HUES6 (cell line): ENCODE results near the gene PPT1.

Experiments used
- H3K27ac ChIP-seq: 2 replicates; pipeline ENCODE4 v1.7.0; 2013; ENCODE audit warnings: low read depth, mild to moderate bottlenecking, low read length, inconsistent platforms
- H3K27me3 ChIP-seq: 2 replicates; pipeline ENCODE4 v1.6.1; 2013; ENCODE audit warnings: low read length; ENCODE audit not compliant: control insufficient read depth, insufficient read depth
- H3K36me3 ChIP-seq: 2 replicates; pipeline ENCODE4 v1.6.1; 2013; ENCODE audit warnings: low read length; ENCODE audit not compliant: control insufficient read depth, insufficient read depth
- H3K4me1 ChIP-seq: 2 replicates; pipeline ENCODE4 v1.6.1; 2013; ENCODE audit warnings: low read length; ENCODE audit not compliant: control insufficient read depth, insufficient read depth
- H3K4me3 ChIP-seq: 2 replicates; pipeline ENCODE4 v1.5.1; 2013; ENCODE audit warnings: low read depth, low read length
- H3K9ac ChIP-seq: one replicate; pipeline ENCODE4 v1.6.1; 2013; ENCODE audit warnings: mild to moderate bottlenecking, low read length
- H3K9me3 ChIP-seq: 2 replicates; pipeline ENCODE4 v1.6.1; 2013; ENCODE audit warnings: low read depth, low read length; ENCODE audit not compliant: control insufficient read depth, insufficient read depth

Gene PPT1

DNA sequence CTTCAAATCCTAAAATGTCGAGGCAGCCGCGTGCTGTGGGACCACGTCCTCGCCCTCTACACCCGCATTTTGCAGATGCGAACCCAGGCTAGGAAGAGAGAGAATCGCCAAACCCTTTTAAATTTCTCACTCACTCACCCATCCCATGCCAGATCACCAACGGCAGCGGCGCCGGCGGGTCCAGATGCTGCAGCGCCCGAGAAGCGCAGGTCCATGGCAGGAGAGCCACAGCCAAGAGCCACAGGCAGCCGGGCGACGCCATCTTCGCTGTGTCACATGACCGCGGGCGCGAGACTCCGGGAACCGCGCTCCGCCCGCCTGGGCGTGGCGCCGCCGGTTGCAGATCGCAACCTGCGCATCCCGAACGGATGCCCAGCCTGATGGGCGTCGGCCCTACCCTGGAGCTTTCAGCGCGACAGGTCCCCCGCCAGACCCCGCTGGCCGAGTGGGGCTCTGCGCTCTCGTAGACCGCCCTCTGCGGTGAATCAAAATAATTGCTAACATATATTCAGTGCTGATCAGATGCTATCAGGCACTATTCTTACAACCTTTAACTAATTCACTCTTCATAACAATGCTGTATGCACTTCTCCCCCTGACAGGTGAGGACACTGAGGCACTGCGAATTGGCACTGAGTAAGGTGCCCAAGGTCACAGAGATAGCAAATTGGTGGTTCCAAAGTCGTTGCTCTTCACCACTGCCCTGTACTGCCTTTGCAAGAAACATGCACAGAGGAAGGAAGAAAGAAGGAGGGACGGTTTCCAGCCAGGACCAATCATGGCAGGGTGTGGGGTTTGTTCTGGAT, at the start of gene PPT1:
TSS of gene PPT1 (minus strand) at position 276 of the 806 bp plus-strand sequence. CDS start at position 262, 14 bp downstream.
- Histone ChIP-seq H3K9me3 (no peaks in the 10 kb centered on the region; the same call in 1 of the 2 replicates), H3K27me3 (no peaks in the 10 kb centered on the region; the same call in none of the 2 replicates), H3K4me1 (peaks cover 9% of the 10 kb centered on the region; the same call in 1 of the 2 replicates), H3K27ac (no peak within 1 kb of the TSS), H3K36me3 (peaks cover 2% of the 10 kb centered on the region), H3K4me3 (peak within 1 kb of the TSS; percentile 84), H3K9ac (peak within 1 kb of the TSS; percentile 88)

DNA sequence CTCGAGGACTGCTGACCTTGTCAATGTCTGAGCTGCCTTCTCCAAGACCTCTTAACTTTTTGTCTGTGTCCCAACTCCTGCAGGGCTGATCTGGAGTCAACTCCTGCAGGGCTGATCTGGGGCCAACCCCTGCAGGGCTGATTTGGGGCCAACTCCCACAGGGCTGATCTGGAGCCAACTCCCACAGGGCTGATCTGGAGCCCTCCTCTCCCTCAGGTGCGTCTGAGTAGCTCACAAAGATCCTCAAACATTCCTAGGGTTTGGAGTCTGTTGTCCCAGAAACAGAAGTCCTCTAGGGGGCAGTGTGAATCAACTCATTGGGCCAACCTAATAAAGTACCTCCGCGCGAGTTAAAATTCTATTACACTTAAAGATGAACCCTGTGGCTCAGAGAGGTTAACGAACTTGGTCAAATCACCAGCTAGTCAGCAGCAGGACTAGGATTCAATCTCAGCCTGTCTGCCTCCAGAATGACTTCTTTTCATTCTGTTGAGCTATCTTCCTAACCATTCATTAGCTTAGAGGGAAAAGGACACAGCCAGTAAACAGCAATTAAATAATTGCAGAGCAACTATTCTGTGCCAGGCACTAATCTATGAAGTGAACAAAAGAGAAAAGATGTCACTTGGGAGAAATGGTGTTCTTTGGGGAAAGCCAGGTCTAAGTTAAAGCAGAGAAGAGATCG, 47.0 kb upstream of the PPT1 start:
- no peak overlapping the region for H3K9ac ChIP-seq
- H3K9me3 ChIP-seq, result no peaks in the 10 kb centered on the region
- H3K36me3 ChIP-seq, result no peaks in the 10 kb centered on the region
- no peak overlapping the region for H3K27ac ChIP-seq
- H3K4me3 ChIP-seq, result no peak overlapping the region
- peaks cover 38% of the 10 kb centered on the region for H3K27me3 ChIP-seq
- H3K4me1 ChIP-seq, result peaks cover 10% of the 10 kb centered on the region; the same call in 1 of the 2 replicates

DNA sequence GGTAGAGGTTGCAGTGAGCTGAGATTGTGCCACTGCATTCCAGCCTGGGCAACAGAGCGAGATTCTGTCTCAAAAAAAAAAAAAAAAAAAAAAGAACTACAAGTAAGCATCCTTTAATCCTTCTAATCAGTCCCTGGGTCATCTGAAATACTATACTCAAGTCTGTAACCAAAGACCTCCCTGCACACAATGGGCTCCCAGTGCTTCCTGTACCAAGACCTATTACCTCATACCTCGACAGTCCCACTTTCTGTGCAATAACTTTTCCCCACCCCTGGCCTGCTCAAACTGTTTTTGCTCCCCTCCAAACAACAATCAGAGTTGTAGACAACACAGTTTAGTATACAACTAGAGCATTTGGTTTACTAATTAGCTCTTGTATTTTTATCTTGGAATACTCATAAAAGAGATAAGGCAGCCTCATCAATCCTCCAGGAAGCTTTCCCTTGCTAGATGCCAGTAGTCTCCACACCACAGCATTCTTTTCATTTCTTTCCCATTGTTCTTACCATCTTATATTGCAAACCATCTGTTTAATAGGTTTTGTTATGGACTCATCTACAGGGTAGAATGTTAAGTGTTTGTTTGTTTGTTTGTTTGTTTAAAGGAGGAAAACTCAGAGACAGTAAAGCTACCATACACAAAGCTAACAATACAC, 45.0 kb upstream of the PPT1 start:
- H3K9ac ChIP-seq, result no peak overlapping the region
- H3K4me3 ChIP-seq, result no peak overlapping the region
- peaks cover 28% of the 10 kb centered on the region for H3K27me3 ChIP-seq
- no peak overlapping the region for H3K27ac ChIP-seq
- H3K4me1 ChIP-seq, result peaks cover 10% of the 10 kb centered on the region; the same call in 1 of the 2 replicates
- H3K36me3 ChIP-seq, result no peaks in the 10 kb centered on the region
- H3K9me3 ChIP-seq, result no peaks in the 10 kb centered on the region

DNA sequence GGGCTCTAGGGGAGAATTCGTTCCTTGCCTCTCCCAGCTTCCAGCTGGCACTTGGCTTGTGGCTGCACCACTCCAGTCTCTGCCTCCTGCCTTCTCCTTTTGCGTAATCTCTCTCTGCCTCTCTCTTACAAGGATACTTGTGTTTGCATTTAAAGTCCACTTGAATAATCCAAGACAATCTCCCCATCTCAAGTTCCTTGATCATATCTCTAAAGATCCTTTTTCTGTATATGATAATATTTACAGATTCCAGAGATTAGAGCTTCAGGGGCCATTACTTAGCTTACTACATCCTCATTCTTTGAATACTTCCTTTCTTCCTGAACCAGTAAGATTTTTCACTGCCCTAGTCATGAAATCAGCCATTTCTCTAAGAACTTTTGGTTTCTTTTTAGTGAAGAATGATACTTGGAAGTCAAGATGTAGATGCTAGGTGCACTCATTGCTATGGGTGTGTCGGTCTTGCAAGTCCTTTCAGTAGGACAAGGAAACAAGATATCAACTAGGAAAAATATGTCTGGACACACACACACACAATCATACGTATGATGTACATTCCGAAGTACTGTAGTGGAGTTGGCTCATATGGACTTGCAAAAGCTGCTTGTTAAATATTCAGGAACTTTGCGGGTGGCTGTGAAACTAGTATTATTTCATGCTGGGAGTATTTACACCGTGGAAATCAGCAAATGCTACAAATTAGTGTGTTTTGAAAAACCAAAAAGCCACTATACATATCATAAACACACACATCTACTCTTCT, 43.3 kb upstream of the PPT1 start:
- no peaks in the 10 kb centered on the region for H3K36me3 ChIP-seq
- H3K27ac ChIP-seq, result no peak overlapping the region
- H3K4me1 ChIP-seq, result peaks cover 10% of the 10 kb centered on the region; the same call in 1 of the 2 replicates
- H3K4me3 ChIP-seq, result no peak overlapping the region
- peaks cover 13% of the 10 kb centered on the region for H3K27me3 ChIP-seq
- H3K9me3 ChIP-seq, result no peaks in the 10 kb centered on the region
- H3K9ac ChIP-seq, result no peak overlapping the region

DNA sequence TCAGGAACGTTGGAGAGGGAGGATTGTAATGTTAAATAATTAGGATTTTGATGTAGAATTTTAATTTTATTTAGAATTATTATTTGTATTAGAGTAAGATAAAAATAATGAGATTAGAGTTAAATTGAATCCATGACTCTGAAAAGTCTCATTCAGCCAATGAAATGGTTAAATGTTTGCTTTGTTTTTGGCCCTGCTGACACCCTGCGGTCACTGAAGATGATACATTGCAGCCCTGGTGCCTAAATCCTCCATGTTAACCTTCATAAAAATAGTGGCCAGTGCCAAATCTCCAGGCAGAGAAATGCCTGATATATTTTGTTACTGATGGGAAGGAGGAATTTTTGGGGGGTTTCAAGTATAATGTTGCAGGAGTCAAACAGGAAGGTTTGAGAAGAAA, 36.8 kb upstream of the PPT1 start:
- Histone ChIP-seq H3K4me1 (no peaks in the 10 kb centered on the region), H3K27me3 (no peaks in the 10 kb centered on the region), H3K27ac (no peak overlapping the region), H3K4me3 (no peak overlapping the region), H3K9me3 (no peaks in the 10 kb centered on the region), H3K9ac (no peak overlapping the region), H3K36me3 (no peaks in the 10 kb centered on the region)

DNA sequence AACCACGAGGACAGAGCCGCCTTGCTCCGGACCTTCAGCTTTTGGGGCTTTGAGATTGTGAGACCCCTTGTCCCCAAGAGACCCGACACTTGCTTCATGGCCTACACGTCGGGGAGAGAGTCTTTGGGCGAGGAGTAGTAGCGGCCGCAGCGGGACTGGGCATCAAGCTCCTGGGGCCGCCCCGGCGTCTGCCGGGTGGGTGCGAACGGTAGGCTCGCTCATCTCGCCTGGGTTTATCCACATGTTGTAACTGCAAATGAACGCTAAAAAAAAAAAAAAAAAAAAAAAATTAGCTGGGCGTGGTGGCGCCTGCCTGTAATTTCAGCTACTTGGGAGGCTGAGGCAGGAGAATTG, 36.2 kb upstream of the PPT1 start:
- Histone ChIP-seq H3K9ac (no peak overlapping the region), H3K27me3 (no peaks in the 10 kb centered on the region), H3K27ac (no peak overlapping the region), H3K4me1 (no peaks in the 10 kb centered on the region), H3K4me3 (no peak overlapping the region), H3K9me3 (no peaks in the 10 kb centered on the region), H3K36me3 (no peaks in the 10 kb centered on the region)

DNA sequence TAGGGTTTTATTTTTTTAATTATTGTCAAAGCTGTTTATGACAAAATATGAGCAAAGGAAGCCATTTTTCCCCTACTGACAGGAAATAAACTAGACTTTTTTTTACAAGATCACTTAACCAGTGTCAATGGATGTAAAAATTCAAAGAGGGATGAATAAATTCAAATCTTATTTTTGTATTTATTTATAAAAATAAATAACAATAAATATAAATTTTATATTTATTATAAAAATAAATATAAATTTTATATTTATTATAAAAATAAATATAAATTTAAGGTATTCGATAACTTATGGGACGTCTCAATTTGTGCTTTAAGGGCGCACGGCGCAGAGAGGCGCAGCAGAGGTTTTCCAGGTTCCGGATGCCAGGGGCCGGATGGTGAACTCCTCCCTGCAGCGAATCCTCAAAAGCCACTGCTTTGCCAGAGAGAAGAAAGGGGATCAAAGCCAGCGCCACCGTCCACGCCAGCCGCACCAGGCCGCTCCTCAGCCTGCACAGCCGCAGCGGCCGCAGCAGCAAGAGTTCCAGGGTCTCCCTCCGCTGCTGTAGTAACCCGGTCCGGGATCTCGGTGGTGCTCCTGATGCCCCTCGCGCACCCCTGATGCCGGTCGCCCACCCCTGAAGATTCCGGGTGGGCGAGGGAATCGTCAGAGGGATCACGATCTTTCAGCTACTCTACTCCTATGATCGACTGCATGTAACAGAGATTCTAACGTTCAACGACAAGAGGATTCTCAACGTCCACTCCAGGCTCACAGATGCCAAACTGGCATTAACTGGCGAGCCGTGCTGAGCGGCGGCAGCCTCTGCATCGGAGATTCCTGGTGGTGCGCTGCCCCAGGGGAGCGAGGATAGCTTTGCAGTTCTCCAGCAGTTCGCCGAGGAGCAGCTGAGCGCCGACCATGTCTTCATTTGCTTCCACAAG, 35.6 kb upstream of the PPT1 start:
- Histone ChIP-seq H3K9ac (no peak overlapping the region), H3K4me3 (no peak overlapping the region), H3K36me3 (no peaks in the 10 kb centered on the region), H3K9me3 (no peaks in the 10 kb centered on the region), H3K27ac (no peak overlapping the region), H3K4me1 (no peaks in the 10 kb centered on the region), H3K27me3 (no peaks in the 10 kb centered on the region)

DNA sequence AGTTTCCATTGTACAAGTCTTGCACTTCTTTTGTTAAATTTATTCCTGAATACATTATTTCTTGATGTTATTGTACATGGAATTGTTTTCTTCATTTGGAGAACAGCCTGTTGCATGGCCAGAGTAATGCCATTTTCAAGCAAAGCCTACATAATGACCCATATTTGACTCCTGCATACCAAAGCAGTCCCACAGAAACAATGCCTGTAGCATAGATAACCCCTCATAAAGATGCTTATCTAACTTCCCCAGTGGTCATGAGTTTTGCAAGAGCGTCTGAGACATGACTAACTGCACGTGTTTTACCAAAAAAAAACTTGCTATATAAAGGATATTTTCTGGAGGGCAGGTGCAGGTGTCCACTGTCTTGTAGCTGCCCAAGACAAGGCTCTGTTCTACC, 33.8 kb upstream of the PPT1 start:
- no peaks in the 10 kb centered on the region for H3K27me3 ChIP-seq
- H3K9me3 ChIP-seq, result no peaks in the 10 kb centered on the region
- H3K9ac ChIP-seq, result no peak overlapping the region
- H3K4me3 ChIP-seq, result no peak overlapping the region
- no peaks in the 10 kb centered on the region for H3K36me3 ChIP-seq
- H3K4me1 ChIP-seq, result no peaks in the 10 kb centered on the region
- no peak overlapping the region for H3K27ac ChIP-seq

DNA sequence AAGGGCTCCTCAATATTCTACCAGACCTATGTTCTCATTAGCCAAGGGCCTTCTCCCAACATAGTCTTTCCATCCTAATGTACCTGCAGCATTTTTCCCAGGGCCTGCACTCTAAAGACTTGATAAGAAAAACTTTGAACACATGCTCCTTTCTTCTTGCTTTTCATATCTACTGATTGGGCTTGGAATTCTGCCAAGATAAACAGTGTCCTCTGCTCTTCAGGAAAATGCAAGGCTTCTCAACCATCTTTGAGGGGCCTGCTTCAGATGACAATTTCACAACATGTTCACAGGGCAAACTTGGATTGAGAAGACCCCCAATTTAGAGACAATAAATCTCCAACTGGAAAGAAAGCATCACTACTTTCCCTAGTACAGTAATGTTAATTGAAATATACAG, 25.8 kb upstream of the PPT1 start:
- H3K27ac ChIP-seq, result no peak overlapping the region
- H3K4me3 ChIP-seq, result no peak overlapping the region
- H3K9ac ChIP-seq, result no peak overlapping the region

DNA sequence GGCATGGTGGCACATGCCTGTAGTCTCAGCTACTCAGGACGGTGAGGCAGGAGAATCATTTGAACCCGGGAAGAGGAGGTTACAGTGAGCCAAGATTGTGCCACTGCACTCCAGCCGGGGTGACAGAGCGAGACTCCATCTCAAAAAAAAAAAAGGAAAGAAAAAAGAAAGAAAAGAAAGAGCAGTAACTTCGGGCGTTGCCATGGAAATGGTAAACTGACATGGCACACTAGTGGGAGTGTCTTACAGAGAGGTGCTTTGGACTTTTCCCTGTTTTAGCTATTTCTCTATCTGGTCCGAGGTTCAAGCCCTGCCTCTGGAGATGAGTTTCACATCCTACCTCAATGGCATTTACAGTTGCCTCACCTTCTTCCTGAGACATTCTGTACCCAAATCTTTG, 23.1 kb upstream of the PPT1 start:
- Histone ChIP-seq H3K9me3 (no peaks in the 10 kb centered on the region), H3K4me3 (no peak overlapping the region), H3K27ac (no peak overlapping the region), H3K27me3 (peaks cover 13% of the 10 kb centered on the region; the same call in 1 of the 2 replicates), H3K4me1 (no peaks in the 10 kb centered on the region), H3K36me3 (no peaks in the 10 kb centered on the region), H3K9ac (no peak overlapping the region)

More for the DNA sequence above, 25.8 kb upstream of the PPT1 start:
- Histone ChIP-seq H3K4me1 (no peaks in the 10 kb centered on the region), H3K27me3 (peaks cover 10% of the 10 kb centered on the region; the same call in 1 of the 2 replicates), H3K36me3 (no peaks in the 10 kb centered on the region), H3K9me3 (no peaks in the 10 kb centered on the region)
